HepG2 (cell line): ENCODE results near the gene TSPAN31. TPM values are rescaled to one million over a fixed set of nuclear protein-coding genes. Genes with fewer than 3 reads are reported as not detected.

Source experiments
- ATAC-seq: fragments of 200-7000 bp; cut with Tn5 transposase; 3 replicates; pipeline ENCODE4 v1.9.1; 2020; ENCODE audit warnings: mild to moderate bottlenecking, moderate library complexity
- BruUV-seq: library from RNA; stranded (reverse); fragments of 400-500 nt; replicated peaks from 2 replicates; lab custom pipeline; 2021; lab: Mats Ljungman, UMichigan
- CTCF ChIA-PET: fragments of 300-600 bp; formaldehyde crosslinking; extraction: SDS; loops from one replicate; lab custom pipeline; 2021; ENCODE audit warnings: low total read pairs, inconsistent platforms, low intra/inter-chr PET ratio; lab: Yijun Ruan, JAX
- POLR2A ChIA-PET: fragments of 350-600 bp; sonication (Branson Sonifier 250); formaldehyde crosslinking; loops from one replicate; lab custom pipeline; 2020; ENCODE audit warnings: antibody characterized with exemption, inconsistent platforms; lab: Yijun Ruan, JAX
- DNase-seq: peaks from one replicate; pipeline ENCODE4 v3.0.0-alpha.2; 2015; ENCODE audit warnings: low spot score
- FAIRE-seq: peaks from 3 replicates; lab custom pipeline; 2011; peaks lifted over from hg19 to GRCh38; lab: Jason Lieb, UNC
- H2AFZ ChIP-seq: one replicate; pipeline ENCODE4 v1.6.1; 2011; ENCODE audit warnings: low read length, inconsistent platforms
- H3K27ac ChIP-seq: fragments of 300-600 bp; 3 replicates; pipeline ENCODE4 v1.8.0; 2011; ENCODE audit warnings: mixed run types, mild to moderate bottlenecking, mixed read lengths, low read length, inconsistent platforms; ENCODE audit not compliant: insufficient read depth; ENCODE audit errors: extremely low read length
- H3K27me3 ChIP-seq, 2 experiments: fragments of 200-600 bp in 1 of 2; 2 replicates in 1 of 2; 3 replicates in 1 of 2; pipeline versions ENCODE4 v1.6.0 to v1.8.0; 2011; ENCODE audit warnings: low read length in 2 of 2, mild to moderate bottlenecking in 2 of 2, moderate library complexity in 2 of 2, inconsistent platforms in 1 of 2; ENCODE audit not compliant: insufficient read depth in 2 of 2, control insufficient read depth in 1 of 2
- H3K36me3 ChIP-seq, 2 experiments: fragments of 200-600 bp in 1 of 2; replicated peaks in 1 of 2; 2 replicates in 1 of 2; 3 replicates in 1 of 2; pipeline versions ENCODE4 v1.5.1 to v1.8.0; 2011; ENCODE audit warnings: low read length in 2 of 2, inconsistent platforms in 1 of 2; ENCODE audit not compliant: insufficient read depth in 2 of 2, control insufficient read depth in 1 of 2
- H3K4me1 ChIP-seq: 2 replicates; pipeline ENCODE4 v1.5.1; 2012; ENCODE audit warnings: low read length, inconsistent platforms; ENCODE audit not compliant: insufficient read depth
- H3K4me2 ChIP-seq: 2 replicates; pipeline ENCODE4 v1.6.0; 2011; ENCODE audit warnings: low read depth, low read length, inconsistent platforms
- H3K4me3 ChIP-seq, 3 experiments: fragments of 200-600 bp in 1 of 3; sonication (generic), shearing (Covaris generic) in 1 of 3; replicated peaks in 1 of 3; 2 replicates each; pipeline ENCODE4 v1.5.1; 2011 to 2016; ENCODE audit warnings: low read length in 3 of 3, inconsistent platforms in 2 of 3, low read depth in 2 of 3, mild to moderate bottlenecking in 2 of 3, control low read depth in 1 of 3, mixed read lengths in 1 of 3; ENCODE audit not compliant: insufficient read depth in 1 of 3
- H3K79me2 ChIP-seq: one replicate; pipeline ENCODE4 v1.6.1; 2011; ENCODE audit warnings: low read length, inconsistent platforms; ENCODE audit not compliant: insufficient read depth
- H3K9ac ChIP-seq: 2 replicates; pipeline ENCODE4 v1.6.0; 2011; ENCODE audit warnings: mild to moderate bottlenecking, low read depth, low read length, inconsistent platforms; ENCODE audit not compliant: insufficient read depth
- H3K9me3 ChIP-seq: 2 replicates; pipeline ENCODE4 v1.5.1; 2012; ENCODE audit warnings: mild to moderate bottlenecking, low read length
- H4K20me1 ChIP-seq: 2 replicates; pipeline ENCODE4 v1.6.0; 2011; ENCODE audit warnings: inconsistent platforms, mild to moderate bottlenecking, low read length, moderate library complexity; ENCODE audit not compliant: insufficient read depth
- AKAP8 ChIP-seq: sonication (generic); formaldehyde crosslinking; IDR thresholded peaks from 2 replicates; pipeline ENCODE4 v1.5.1; 2020; ENCODE audit warnings: mild to moderate bottlenecking, missing genetic modification reagents
- KDM2A ChIP-seq: sonication (generic); formaldehyde crosslinking; IDR thresholded peaks from 2 replicates; pipeline ENCODE4 v1.4.0; 2020; ENCODE audit warnings: low read depth, missing genetic modification reagents, borderline replicate concordance
- SPEN ChIP-seq: sonication (generic); formaldehyde crosslinking; IDR thresholded peaks from 2 replicates; pipeline ENCODE4 v1.5.1; 2020; ENCODE audit warnings: low read depth, mild to moderate bottlenecking, missing genetic modification reagents
- ZIK1 ChIP-seq: sonication (generic); formaldehyde crosslinking; IDR thresholded peaks from 2 replicates; pipeline ENCODE4 v1.5.0; 2020; ENCODE audit warnings: mild to moderate bottlenecking, low read depth, missing genetic modification reagents, borderline replicate concordance
- ZNF737 ChIP-seq: sonication (generic); formaldehyde crosslinking; IDR thresholded peaks from 2 replicates; pipeline ENCODE4 v1.5.0; 2020; ENCODE audit warnings: missing genetic modification reagents, mild to moderate bottlenecking, borderline replicate concordance
- ZSCAN30 ChIP-seq: sonication (generic); formaldehyde crosslinking; IDR thresholded peaks from 2 replicates; pipeline ENCODE4 v1.5.0; 2020; ENCODE audit warnings: mild to moderate bottlenecking, missing genetic modification reagents
- WGBS: methylation state at CpG from one replicate; pipeline ENCODE4 v1.1.6; 2017; ENCODE audit warnings: low lambda C conversion rate; 5-methylcytosine and 5-hydroxymethylcytosine counted together
- in situ Hi-C: cut with HindIII; loops from 2 replicates; pipeline ENCODE4 v1.10.0; 2017; ENCODE audit warnings: low pct_unique_long_range_greater_than_20kb; ENCODE audit not compliant: extremely low pct_ligation_motif_present
- intact Hi-C: fragments of 100-400 bp; cut with micrococcal nuclease; formaldehyde crosslinking; loops from one replicate; pipeline ENCODE4 v1.10.0; 2022; ENCODE audit not compliant: unreplicated experiment
- polyA plus RNA-seq, 8 experiments: library from polyadenylated mRNA; depleted of rRNA in 3 of 8; stranded (reverse) in 7 of 8; unstranded in 1 of 8; fragments of >200 nt; fragmentation: Illumina TruSeq in 4 of 8; extraction: Trizol in 4 of 8; gene quantifications; 2 replicates each; pipeline versions ENCODE4 v1.2.1 to v1.2.3, GENCODE V29; 2011 to 2016; ENCODE audit warnings: low read depth in 4 of 8, missing spikeins in 1 of 8, mixed read lengths in 1 of 8; ENCODE audit not compliant: insufficient read depth in 1 of 8
- total RNA-seq, 5 experiments: library from RNA; depleted of rRNA; stranded (reverse); fragments of >200 nt; fragmentation: Illumina TruSeq; extraction: Trizol; gene quantifications; 2 replicates each; pipeline ENCODE4 v1.2.3, GENCODE V29; 2016; ENCODE audit warnings: low read depth in 1 of 5
- TF ChIP-seq, protein P1 (sequence below): sonication (generic); formaldehyde crosslinking; IDR thresholded peaks from 2 replicates; pipeline ENCODE4 v1.4.0; 2020; ENCODE audit warnings: missing genetic modification reagents
- TF ChIP-seq, protein P2 (sequence below): sonication (generic); formaldehyde crosslinking; IDR thresholded peaks from 2 replicates; pipeline ENCODE4 v1.5.1; 2020; ENCODE audit warnings: mild to moderate bottlenecking, missing genetic modification reagents, moderate library complexity
- TF ChIP-seq, protein P3 (sequence below): sonication (generic); formaldehyde crosslinking; IDR thresholded peaks from 2 replicates; pipeline ENCODE4 v1.4.0; 2020; ENCODE audit warnings: missing genetic modification reagents
- TF ChIP-seq, protein P4 (sequence below): sonication (generic); formaldehyde crosslinking; IDR thresholded peaks from 2 replicates; pipeline ENCODE4 v1.5.1; 2020; ENCODE audit warnings: mild to moderate bottlenecking, missing genetic modification reagents

TSPAN31 gene
- total and polyA plus RNA-seq, 2 of the 13 experiments (the other 11 are each of a cell fraction or from before 2014, with no cell fraction given): 10.4 to 24.6 TPM

DNA sequence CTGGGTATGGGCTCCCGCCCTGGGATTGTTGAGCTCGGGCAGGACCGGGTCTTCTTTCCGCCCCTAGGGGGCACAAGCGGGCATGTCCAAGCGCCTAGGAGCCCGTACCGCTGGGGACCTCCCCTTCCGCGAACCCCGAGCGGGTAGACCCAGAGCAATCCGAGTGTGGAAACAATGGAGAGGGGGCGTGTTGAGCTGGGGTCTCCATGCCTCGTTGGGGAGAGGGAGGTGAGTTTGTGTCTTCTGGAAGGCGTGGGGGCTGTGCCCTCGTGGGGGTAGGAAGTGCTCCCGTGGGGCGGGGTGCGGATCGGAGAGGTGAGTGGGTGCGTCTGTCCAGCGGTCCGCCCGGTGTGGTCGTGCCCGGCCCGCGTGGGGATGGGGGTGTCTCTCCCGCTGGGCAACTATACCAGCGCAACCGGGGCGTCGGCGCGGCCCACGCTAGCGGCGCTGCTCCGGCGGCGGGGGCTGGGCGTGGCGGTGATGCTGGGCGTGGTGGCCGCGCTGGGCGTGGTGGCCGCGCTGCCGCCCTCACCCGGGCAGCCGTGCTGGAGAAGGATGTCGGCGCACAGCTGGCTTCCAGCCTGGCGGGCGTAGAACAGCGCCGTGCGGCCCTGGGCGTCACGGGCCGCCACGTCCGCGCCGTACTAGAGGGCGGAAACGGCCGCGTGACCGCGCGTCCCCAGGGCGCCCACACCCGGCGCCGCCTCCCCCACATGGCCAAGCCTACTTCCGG is 18.5 kb upstream of the TSPAN31 start:
- H3K36me3 ChIP-seq: no peaks in the 10 kb centered on the region
- H2AFZ ChIP-seq: peak overlapping the region; percentile 77
- no peaks in the 10 kb centered on the region for H3K79me2 ChIP-seq
- peak overlapping the region; percentile 81 to 91 (median 89) for H3K4me3 ChIP-seq
- FAIRE-seq (peak; percentile 8), ATAC-seq (peak; percentile 93), DNase-seq (peak; percentile 71)
- WGBS: 0% methylated on average over 12 of the region's 79 CpGs
- H3K4me2 ChIP-seq: peak overlapping the region; percentile 98
- H3K4me1 ChIP-seq: 0 out of 2 replicates have a peak, but pooled peaks cover 4% of the 10 kb centered on the region
- intact Hi-C loops: no loop called here
- peaks cover 2 to 18% of the 10 kb centered on the region in 2 experiments; a peak in 3 of 5 replicates for H3K27me3 ChIP-seq
- peak overlapping the region; percentile 52; the same call in 1 of the 2 replicates for H3K9ac ChIP-seq
- no peak overlapping the region for H3K27ac ChIP-seq
- no peaks in the 10 kb centered on the region for H4K20me1 ChIP-seq
- in situ Hi-C loops: no loop called here
- BruUV-seq: no TSS peak
- CTCF ChIA-PET: interaction anchor here (1.7 kb wide), 1 partner anchor 9 kb away, joined by 6 read pairs; no protein-coding TSS in a partner anchor
- H3K9me3 ChIP-seq: no peaks in the 10 kb centered on the region
- POLR2A ChIA-PET: interaction anchor here (0.6 to 2.1 kb wide), 10 partner anchors 9 to 121 kb away, joined by 3 to 23 read pairs (median 4); partner anchors contain the start of genes ARHGEF25, CDK4, CTDSP2 and EEF1AKMT3
- TF ChIP-seq ZSCAN30 (no peak), SPEN (CRISPR knock-in tag) (peak; percentile 29; the same call in 1 of the 2 replicates), ZNF737 (CRISPR knock-in tag) (no peak), KDM2A (CRISPR knock-in tag) (peak; percentile 76), ZIK1 (CRISPR knock-in tag) (no peak), AKAP8 (peak; percentile 38; the same call in 1 of the 2 replicates)
- TF ChIP-seq, protein P1, sequence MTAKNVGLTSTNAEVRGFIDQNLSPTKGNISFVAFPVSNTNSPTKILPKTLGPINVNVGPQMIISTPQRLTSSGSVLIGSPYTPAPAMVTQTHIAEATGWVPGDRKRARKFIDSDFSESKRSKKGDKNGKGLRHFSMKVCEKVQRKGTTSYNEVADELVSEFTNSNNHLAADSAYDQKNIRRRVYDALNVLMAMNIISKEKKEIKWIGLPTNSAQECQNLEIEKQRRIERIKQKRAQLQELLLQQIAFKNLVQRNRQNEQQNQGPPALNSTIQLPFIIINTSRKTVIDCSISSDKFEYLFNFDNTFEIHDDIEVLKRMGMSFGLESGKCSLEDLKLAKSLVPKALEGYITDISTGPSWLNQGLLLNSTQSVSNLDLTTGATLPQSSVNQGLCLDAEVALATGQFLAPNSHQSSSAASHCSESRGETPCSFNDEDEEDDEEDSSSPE: 0 out of 2 replicates have a peak, but pooled peaks have one; percentile 33
- TF ChIP-seq, protein P2, sequence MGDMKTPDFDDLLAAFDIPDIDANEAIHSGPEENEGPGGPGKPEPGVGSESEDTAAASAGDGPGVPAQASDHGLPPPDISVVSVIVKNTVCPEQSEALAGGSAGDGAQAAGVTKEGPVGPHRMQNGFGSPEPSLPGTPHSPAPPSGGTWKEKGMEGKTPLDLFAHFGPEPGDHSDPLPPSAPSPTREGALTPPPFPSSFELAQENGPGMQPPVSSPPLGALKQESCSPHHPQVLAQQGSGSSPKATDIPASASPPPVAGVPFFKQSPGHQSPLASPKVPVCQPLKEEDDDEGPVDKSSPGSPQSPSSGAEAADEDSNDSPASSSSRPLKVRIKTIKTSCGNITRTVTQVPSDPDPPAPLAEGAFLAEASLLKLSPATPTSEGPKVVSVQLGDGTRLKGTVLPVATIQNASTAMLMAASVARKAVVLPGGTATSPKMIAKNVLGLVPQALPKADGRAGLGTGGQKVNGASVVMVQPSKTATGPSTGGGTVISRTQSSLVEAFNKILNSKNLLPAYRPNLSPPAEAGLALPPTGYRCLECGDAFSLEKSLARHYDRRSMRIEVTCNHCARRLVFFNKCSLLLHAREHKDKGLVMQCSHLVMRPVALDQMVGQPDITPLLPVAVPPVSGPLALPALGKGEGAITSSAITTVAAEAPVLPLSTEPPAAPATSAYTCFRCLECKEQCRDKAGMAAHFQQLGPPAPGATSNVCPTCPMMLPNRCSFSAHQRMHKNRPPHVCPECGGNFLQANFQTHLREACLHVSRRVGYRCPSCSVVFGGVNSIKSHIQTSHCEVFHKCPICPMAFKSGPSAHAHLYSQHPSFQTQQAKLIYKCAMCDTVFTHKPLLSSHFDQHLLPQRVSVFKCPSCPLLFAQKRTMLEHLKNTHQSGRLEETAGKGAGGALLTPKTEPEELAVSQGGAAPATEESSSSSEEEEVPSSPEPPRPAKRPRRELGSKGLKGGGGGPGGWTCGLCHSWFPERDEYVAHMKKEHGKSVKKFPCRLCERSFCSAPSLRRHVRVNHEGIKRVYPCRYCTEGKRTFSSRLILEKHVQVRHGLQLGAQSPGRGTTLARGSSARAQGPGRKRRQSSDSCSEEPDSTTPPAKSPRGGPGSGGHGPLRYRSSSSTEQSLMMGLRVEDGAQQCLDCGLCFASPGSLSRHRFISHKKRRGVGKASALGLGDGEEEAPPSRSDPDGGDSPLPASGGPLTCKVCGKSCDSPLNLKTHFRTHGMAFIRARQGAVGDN (CRISPR knock-in tag): peak; percentile 68
- TF ChIP-seq, protein P3, sequence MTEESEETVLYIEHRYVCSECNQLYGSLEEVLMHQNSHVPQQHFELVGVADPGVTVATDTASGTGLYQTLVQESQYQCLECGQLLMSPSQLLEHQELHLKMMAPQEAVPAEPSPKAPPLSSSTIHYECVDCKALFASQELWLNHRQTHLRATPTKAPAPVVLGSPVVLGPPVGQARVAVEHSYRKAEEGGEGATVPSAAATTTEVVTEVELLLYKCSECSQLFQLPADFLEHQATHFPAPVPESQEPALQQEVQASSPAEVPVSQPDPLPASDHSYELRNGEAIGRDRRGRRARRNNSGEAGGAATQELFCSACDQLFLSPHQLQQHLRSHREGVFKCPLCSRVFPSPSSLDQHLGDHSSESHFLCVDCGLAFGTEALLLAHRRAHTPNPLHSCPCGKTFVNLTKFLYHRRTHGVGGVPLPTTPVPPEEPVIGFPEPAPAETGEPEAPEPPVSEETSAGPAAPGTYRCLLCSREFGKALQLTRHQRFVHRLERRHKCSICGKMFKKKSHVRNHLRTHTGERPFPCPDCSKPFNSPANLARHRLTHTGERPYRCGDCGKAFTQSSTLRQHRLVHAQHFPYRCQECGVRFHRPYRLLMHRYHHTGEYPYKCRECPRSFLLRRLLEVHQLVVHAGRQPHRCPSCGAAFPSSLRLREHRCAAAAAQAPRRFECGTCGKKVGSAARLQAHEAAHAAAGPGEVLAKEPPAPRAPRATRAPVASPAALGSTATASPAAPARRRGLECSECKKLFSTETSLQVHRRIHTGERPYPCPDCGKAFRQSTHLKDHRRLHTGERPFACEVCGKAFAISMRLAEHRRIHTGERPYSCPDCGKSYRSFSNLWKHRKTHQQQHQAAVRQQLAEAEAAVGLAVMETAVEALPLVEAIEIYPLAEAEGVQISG: peak; percentile 61
- TF ChIP-seq, protein P4, sequence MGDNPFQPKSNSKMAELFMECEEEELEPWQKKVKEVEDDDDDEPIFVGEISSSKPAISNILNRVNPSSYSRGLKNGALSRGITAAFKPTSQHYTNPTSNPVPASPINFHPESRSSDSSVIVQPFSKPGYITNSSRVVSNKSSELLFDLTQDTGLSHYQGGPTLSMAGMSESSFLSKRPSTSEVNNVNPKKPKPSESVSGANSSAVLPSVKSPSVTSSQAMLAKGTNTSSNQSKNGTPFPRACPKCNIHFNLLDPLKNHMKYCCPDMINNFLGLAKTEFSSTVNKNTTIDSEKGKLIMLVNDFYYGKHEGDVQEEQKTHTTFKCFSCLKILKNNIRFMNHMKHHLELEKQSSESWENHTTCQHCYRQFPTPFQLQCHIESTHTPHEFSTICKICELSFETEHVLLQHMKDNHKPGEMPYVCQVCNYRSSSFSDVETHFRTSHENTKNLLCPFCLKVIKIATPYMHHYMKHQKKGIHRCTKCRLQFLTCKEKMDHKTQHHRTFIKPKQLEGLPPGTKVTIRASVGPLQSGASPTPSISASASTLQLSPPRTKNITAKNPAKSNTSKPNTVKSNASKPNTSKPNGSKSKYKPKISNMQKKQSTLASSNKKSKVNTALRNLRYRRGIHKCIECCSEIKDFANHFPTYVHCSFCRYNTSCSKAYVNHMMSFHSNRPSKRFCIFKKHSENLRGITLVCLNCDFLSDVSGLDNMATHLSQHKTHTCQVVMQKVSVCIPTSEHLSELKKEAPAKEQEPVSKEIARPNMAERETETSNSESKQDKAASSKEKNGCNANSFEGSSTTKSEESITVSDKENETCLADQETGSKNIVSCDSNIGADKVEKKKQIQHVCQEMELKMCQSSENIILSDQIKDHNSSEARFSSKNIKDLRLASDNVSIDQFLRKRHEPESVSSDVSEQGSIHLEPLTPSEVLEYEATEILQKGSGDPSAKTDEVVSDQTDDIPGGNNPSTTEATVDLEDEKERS (CRISPR knock-in tag): no peak
